HG03469 (cell line): ENCODE results near the gene CMTM1.

Experiments used
- ATAC-seq: cut with Tn5 transposase; IDR thresholded peaks from one replicate; pipeline ENCODE4 v1.9.1; 2021; ENCODE audit warnings: mild to moderate bottlenecking, moderate library complexity, moderate number of reproducible peaks; ENCODE audit not compliant: unreplicated experiment

CMTM1 gene

DNA sequence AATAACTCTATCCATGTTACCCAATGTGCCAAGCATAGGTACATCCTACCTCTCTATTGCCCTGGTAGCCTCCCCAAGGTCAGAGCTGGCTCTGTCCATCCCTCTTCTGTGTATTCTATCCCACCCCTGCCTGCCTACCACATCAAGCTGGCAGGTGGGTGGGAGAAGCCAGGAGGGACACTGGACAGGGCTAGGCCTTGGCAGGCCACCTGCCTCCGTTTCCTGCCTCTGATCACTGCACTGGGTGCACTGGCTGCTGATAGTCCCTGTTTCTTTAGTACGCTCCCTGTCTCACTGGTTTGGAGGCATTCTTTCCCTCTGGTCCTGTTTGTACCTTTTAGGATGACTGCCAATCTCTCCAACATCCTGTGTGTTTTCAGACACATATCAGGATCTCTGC is 29.0 kb upstream of the CMTM1 start:
- ATAC-seq: no peak

DNA sequence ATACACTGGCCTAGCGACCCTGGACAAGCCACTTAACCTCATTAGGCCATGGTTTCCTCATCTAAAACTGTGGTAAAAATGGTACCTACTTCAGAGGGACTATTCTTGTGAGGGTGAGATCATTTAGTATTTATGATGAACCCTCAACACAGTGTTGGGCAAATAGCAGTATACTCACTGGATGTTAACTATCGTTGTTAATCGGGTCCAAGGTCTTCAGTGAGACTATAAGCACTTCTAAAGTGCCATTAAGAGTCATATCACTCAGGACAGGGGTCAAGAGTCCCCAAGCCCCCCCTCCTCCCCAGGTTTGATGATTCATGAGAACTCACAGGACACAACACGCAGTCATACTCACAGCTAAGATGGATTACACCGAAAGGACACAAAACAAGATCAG is 27.3 kb upstream of the CMTM1 start:
- no peak for ATAC-seq

DNA sequence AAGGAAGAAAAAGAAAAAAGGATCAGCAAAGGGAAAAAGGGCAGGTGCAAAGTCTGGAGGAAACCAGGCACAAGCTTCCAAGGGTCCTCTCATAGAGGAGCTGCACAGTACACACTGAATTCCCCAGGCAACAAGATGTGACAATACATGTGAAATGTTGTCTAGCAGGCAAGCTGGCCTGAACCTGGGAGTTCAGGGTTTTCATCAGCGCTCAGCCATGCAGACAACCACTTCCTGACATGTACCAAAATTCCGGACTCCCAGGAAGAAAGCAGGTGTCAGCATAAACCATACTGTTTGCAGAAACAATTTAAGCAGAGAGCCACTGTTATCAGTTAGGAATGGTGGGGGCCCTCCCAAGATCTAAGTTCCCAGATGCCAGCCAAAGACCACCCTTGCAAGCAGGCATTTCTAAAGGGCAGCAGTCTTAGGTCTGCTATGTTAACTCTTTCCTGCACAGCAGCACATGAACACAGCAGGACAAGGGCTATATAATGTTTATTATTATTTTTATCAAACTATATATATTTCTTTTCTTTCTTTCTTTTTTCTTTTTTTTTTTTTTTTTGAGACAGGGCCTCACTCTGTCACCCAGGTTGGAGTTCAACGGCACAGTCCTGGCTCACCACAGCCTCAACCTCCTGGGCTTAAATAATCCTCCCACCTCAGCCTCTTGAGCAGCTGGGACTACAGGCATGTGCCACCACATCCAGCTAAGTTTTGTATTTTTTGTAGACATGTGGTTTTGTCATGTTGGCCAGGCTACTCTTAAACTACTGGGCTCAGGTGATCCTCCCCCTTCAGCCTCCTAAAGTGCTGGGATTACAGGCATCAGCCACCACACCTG is 26.4 kb upstream of the CMTM1 start:
- ATAC-seq: peak; percentile 65

DNA sequence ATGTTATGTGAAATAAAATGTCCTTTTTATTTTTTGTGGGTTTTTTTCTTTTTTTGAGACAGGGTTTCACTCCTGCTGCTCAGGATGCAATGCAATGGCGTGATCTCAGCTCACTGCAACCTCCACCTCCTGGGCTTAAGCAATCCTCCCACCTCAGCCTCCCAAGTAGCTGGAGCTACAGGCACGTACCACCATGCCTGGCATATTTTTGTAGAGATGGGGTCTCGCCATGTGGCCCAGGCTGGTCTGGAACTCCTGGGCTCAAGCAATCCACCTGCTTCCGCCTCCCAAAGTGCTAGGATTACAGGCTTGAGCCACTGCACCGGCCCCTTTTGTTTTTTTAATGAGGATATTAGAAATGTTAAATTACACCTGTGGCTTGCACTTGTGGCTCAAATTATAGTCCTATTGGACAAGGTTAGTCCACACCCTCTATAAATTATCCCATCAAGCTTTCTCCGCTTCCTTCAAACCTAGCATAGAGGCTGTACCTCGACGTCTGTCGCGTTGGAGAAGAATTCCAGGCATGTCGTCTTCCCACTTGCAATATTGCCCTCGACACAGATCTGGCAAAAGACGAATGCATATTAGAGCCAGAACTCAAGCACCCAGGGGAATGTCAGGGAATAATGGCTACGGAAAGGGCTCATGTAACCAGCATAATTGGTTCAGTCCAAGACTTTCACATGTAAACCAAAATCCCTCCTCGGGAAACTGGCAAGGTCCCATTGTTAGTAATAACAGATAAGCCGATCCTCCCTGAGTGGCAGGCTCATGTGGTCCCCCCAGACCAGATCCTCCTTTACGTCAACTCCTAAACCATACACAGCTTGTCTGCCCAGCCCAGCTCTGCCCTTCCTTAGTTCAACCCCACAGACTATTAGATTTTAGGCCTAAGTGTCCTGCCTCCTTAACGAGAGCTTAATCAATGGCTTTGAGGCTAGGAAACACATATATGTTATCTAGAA is 24.6 kb upstream of the CMTM1 start:
- ATAC-seq: no peak

DNA sequence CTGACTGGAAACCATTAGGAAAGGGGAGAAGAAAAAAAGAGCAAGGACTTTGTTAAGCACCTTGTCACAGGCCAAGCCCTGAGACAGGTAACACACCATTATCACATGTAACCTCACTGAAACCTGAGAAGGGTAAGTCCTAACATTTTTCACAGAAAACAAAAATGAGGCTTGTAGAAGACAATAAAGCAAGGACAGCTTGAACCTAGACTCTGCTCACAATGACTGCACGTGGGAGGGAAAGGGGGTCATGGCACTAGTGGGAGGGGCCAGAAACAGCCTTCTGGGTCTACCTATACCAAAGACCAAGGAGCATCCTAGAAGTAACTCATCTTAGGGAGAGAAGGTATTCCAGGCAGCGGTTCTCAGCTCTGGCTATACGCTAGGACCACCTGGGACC is 23.8 kb upstream of the CMTM1 start:
- ATAC-seq: no peak

DNA sequence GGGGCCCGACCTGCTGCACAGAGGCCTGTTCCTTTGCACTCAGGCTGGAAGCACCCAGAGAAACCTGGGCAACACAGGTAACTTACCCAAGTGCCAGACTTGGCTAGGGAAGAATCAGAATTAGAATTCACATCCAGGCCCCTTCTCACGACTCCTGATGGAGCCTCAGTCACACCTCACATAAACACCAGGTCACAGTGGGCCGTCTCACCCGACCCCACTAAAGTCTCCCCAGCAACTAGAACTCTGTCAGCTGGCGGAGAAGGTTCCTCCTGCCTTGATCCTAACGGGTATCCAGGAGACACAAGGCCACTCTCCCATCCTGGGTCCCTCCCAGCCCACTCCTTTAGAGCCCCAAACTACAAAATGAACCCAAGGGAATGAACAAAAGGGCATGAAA is 22.7 kb upstream of the CMTM1 start:
- no peak for ATAC-seq

DNA sequence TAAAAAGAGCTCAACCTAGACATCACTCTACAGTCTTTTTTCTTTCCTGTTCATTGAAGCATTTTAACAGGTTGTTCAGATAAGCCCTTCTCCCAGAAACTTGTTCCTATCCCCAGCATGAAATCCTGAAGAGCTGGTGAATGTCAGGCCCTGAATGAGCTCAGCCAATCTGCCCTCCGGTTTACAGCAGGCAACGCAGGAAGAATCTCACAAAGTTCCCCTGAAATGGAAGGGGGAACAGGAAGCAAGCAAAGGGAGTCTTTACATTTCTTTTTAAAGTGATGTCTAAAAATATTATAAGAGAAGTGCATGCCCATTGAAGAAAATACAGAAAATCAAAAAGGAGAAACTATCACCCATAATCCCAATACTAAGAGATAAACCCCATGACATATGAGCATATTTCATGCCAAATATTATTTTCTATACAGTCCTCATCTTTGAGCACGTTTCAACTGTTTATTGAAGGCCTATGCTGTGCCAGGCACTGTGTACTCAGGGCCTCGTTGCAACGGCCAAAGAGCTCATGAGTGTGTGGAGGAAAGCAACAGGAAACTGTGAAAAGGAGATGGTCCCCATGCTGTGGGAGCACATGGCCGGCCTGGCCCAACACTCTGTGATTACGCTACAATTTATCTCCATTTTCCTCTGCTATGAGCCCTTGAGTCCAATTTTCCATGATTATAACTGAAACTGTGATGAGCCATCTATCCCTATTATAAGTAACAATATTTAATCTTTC is 22.1 kb upstream of the CMTM1 start:
- ATAC-seq: no peak

DNA sequence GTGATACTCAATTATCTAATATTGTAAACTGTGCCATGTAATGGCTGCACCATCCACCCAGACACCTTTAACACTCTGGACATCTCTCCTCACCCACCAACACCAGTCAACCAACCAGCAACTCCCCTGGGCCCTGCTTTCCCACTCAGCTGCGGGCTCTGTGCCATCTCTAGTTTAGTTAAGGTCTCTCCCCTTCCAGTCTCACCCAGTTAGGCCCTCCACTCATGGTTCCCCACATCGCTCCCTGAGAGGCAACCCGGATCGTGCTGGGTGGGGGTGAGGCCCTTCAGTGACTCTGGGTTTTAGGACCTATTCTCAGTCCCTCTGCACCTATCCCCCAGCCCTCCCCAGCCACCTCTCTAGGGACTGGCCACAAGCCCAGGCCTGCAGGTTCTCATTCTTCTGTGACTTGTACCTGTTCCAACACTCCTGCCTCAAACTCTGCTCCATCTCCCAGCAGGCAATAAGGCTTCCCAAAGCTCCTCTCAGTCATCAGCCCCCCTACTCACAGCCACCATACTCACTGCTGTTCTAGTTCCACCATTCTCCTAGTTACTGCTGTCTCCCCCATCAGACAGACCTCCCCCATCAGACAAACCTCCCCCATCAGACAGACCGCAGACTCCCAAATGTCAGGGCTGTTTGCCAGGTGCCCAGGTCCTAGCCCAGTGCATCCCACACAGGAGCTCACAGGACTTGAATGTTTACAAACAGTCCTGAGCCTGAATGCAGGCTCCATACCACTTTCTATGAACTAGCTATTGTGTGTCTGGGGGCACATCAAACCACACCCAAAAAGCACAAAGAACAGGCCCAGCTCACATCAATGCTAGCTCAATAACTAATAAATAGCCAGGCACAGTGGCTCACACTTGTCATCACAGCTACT is 18.9 kb upstream of the CMTM1 start:
- ATAC-seq: no peak

DNA sequence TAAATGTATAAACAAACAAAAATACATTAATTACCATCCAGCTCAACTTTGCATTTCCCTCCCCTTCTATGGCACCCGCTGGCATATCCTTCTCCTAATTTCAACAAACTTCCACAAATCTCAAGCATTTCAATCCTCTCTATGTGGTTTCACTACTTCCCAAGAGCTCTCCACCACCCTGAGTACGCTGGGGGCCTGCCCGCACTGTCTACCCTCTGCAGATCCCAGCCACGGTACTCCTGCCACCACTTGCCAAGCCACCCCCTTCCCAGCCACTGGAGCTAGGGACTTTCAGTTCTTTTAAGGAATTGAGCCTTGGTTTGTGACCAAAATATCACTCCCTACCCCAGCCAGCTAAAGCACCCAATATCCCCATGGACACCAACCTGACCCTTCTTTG is 18.2 kb upstream of the CMTM1 start:
- no peak for ATAC-seq

DNA sequence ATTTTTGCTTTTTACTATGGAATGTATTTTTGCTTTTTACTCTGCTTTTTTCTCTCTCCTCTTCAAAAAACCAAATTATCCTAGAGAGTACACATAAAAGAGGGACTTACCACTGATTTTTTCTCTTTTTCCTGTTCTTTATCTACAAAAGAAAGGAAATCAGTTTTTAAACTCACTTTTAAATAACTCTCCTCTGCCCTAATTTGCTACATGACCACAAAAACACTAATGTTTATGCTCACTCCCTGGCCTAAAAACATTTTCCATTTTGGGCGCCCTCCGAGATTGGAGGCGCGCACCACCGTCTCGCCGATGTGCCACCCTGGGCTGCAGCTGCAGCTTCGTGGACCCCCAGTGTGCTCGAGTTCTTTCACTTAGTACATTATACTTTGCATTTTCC is 17.4 kb upstream of the CMTM1 start:
- ATAC-seq: no peak

DNA sequence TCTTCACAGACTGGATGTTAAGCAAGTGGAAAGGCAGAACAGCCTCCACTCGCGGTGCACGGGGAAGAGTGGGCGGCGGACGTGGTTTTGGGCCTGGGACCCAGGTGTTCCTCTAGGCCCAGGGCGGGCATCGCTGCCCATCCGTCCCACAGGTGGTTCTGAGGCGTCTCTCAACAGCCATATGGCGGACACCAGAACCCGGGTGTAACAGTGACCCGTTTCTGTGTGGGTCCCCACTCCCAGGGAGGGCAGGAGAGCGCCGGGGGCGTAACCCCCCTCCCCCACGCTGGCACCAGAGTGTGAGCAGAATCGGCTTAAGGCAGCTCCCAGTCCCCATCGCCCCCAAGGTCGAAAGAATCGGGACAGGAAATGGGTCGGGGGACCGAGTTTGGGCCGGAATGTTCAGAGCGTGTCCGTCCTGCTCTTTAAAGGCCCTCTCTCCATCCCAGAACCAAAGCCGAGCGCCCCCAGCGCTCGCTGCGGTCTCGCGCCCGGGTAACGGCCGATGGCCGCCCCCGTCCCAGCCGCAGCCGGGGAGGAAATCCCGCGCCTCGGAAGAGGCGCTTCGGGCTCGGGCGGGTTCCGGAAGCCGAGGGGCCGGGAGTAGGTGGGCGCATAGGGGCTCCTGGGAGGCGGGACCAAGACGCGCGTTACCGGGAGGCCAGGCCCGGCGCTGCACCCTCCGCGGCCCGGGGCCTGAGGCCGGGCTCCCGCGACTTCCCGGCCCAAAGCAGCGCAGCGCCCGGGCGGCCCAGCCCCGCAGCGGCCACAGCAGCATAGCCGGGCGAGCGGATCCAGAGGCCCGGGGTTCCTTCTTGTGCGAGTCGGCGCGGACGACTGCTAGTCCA is 16.7 kb upstream of the CMTM1 start, which contains the start of gene TK2:
Gene TK2, minus strand, starts transcription at position 839 of the 848 bp plus-strand sequence. Its CDS starts 61 bp downstream, at position 778.
- ATAC-seq: no peak

DNA sequence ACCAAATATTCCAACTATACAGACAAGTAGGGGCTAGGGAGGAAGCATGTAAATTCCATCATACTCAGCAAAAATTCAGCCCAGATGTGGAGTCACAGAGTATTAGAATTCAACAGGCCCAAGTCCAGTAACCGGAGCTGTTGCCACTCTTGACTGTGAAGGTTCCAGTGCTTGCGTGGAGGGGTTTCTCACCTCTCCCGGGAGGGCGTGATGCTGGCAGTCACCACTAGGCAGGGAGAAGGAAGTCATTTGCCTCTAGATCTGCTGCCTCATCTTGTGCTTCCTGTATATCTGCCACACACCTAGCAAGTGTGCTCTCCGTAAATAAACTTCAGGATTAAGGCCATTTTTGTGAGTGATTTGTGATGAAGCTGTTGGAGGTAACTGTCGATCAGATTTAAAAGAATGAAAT is 14.9 kb upstream of the CMTM1 start:
- ATAC-seq: no peak

DNA sequence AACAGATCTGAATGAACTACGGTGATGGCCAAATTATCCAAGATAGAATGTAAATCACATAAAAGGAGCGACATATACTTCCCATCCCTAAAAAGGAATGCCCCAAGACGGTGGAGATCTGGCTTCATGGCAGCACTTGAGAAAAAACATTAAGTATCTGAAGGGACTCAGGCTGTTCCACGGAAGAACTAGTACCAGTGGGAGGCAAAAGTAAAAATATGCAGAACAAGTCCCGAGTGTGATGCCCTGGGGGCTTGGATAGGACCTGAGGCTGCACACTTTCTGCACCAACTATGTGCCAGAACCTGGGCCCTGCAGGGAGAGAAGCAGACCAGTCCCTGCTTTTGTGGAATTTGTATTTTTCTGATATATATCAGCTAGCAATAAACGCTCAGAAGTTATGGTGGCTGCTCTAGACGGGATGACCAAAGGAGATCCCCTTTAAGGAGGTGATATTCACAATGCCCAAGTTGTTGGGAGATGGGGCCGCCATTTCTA is 14.4 kb upstream of the CMTM1 start:
- no peak for ATAC-seq

DNA sequence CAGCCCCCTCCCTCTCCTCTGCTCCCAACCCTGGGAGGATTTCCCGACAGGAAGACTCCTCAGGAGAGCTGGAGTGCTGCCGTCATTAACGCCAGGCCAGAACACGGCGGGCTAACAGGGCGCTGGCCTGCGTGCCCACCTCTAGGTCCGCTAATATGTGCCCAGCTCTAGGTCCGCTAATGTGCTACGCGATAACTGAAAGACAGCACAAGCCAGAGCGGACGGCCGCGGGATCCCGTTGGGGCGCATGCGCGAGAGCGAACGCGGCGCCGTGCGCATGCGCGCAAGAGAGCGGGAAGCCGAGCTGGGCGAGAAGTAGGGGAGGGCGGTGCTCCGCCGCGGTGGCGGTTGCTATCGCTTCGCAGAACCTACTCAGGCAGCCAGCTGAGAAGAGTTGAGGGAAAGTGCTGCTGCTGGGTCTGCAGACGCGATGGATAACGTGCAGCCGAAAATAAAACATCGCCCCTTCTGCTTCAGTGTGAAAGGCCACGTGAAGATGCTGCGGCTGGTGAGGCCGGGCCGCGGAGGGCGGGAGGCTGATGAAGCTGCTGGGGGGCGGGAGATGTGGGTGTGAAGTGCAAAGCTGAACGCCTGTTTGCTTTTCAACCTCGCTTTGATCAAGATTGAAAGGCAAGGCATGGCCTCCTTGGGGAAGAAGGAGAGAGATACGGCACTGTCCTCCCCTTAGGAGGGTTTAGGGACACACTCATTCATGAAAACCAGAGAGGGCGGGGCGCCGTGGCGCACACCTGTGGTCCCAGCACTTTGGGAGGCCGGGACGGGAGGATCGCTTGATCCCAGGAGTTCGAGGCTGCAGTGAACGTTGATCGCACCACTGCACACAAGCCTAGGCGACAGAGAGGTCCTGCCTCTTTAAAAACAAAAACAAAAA is 13.7 kb upstream of the CMTM1 start, which contains the start of gene CKLF:
Gene CKLF, plus strand, starts transcription at position 291 of the 892 bp plus-strand sequence. Its CDS starts 140 bp downstream, at position 431.
- peak; percentile 66 for ATAC-seq

DNA sequence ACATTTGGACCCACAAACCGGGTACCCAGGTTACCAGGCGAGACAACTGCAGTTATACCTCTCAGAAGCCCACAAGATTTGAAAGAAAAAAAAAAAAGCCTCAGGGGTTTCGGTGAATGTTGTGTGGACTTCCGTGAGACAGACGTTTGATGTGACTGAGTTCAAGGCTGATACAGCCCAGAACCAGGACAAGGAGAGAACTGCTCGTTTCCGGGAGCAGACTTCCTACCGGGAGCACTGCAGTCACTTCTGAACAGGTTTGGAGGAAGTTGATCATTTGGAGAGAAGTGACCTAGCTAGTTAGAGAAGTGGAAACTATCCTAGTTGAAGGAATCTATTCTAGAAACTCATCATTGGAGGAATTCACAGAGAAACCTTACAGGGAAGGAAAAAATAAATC is 13.0 kb upstream of the CMTM1 start:
- ATAC-seq: no peak

DNA sequence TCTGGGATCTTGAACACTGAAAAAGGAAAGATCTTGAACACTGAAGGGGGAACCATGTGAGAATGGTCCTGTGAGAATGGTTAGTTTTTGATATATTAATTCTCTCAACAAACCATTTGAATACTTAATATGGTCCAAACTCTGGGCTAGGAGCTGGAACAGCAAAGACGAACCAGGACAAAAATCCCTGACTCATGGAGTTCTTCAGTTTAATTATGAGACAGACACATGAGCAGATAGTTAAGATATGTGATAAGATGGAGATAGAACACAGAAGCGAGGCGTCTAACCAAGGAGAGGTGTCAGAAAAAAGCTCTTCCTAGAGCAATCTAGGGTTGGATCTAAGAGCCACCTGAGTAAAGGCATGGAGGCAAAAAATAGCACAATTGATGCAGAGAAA is 12.2 kb upstream of the CMTM1 start:
- ATAC-seq: no peak

DNA sequence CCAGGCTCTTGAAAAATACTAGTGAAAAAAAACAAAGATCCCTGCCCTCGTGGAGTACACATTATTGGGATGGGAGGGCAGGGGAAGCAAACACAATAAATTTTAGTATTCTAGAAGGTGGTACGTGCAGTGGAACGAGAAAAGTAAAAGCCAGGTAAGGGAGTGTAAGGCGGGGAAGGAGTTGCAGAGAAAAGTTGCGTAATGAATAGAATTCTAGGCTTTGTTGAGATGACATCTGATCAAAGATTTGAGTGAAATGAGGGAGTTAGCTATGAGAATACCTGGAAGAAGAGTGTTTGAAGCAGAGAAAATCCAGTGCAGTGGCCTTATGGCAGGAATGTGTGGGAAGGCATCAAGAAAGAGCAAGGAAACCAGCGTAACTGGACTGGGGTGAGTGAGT is 11.7 kb upstream of the CMTM1 start:
- no peak for ATAC-seq

DNA sequence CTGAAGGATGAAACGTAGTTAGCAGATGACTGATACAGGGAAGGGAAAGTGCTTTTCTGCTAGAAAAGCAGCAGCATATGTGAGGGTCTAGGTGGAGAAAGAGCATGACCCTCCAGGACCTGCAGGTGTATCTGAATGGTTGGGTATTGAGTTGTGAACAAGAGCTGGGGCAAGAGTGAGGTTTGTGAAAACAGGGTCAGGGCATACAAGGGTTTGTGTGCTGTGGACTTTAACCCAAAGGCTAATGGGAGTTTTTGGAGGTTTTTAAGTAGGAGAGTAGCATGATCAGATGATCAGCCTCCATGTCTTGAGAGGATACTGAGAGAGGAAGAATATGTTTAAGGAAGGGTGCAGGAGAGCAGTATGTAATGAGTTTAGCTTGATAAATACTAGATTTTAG is 6.1 kb upstream of the CMTM1 start:
- ATAC-seq: no peak
